Astrocyte of the spinal cord (primary cell): ENCODE results near the gene C1orf53.
"Not testable (repeated sequence)": the region's sequence is repeated elsewhere in the genome, so short reads cannot be mapped to it uniquely, and the experiment has no call there.

Source experiments
- DNase-seq: peaks from one replicate; pipeline ENCODE4 v3.0.0; 2011; ENCODE audit warnings: low read depth, low spot score
- H3K4me3 ChIP-seq: 2 replicates; pipeline ENCODE4 v1.5.1; 2011; ENCODE audit warnings: low read depth, mild to moderate bottlenecking, low read length, moderate library complexity
- CTCF ChIP-seq: IDR thresholded peaks from 2 replicates; pipeline ENCODE4 v1.5.1; 2012; ENCODE audit warnings: low read depth, mild to moderate bottlenecking, low read length, inconsistent platforms
- in situ Hi-C: cut with HindIII; loops from 2 replicates; pipeline ENCODE4 v1.10.0; 2017; ENCODE audit warnings: low sequenced_read_pairs

Gene C1orf53

DNA sequence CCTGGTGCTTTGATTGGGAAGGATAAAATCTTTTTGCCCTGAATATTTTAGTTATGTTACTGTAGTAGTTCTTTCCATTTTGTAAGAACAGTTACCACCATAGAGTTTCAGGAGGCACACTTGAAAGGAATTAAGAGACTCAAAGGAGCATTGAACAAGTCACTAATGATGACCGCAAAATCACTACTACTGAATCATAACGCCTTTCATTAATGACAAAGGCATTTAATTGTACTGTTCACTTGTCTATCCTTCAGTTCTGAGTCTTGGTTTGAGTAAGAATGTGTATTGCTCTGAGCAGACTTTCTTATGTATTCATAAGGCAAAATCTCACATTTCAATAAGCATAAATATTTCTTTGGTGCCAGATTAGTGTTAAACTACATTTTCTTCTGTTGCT lies 39.6 kb downstream of the C1orf53 start:
- in situ Hi-C loops = no loop called here
- DNase-seq = no peak
- no peak for TF ChIP-seq CTCF
- no peak overlapping the region for H3K4me3 ChIP-seq

- in situ Hi-C loops = no loop called here
- TF ChIP-seq CTCF = no peak
- DNase-seq = no peak
Observed at GRCh38 chr1:197944485-197944884, 42.1 kb downstream of the C1orf53 start.

GRCh38 chr1:197948926-197949899 lies 46.8 kb downstream of the C1orf53 start:
- no peak for DNase-seq
- no peak overlapping the region for H3K4me3 ChIP-seq
- in situ Hi-C loops = no loop called here
- TF ChIP-seq CTCF = no peak

More at GRCh38 chr1:197944485-197944884, 42.1 kb downstream of the C1orf53 start:
- no peak overlapping the region for H3K4me3 ChIP-seq

DNA sequence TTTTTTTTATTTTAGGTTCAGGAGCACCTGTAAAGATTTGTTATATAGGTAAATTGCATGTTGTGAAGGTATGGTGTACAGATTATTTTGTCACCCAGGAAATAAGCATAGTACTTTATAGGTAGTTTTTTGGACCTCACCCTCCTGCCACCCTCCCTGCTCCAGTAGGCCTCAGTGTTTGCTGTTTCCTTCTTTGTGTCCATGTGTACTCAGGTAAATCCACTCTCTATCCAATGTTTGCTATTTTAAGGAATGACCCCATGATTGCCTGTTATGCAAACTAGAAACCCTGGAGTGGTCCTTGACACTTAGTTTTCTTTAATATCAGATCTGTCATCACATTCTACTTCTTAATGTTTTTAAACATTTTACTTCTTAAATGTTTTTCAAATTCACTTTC lies 48.7 kb downstream of the C1orf53 start:
- no peak for TF ChIP-seq CTCF
- in situ Hi-C loops = no loop called here
- DNase-seq = no peak
- no peak overlapping the region for H3K4me3 ChIP-seq

- in situ Hi-C loops = no loop called here
Observed at GRCh38 chr1:197951617-197952175, 49.3 kb downstream of the C1orf53 start.

GRCh38 chr1:197953472-197953871 lies 51.0 kb downstream of the C1orf53 start:
- H3K4me3 ChIP-seq, in situ Hi-C loops, DNase-seq: not testable (repeated sequence)

More at GRCh38 chr1:197951617-197952175, 49.3 kb downstream of the C1orf53 start:
- no peak for DNase-seq
- H3K4me3 ChIP-seq = no peak overlapping the region
- TF ChIP-seq CTCF = no peak
